Nucleus accumbens (tissue), 56 donors: Measurements from ENCODE around the gene SPINT4.
"Not testable (repeated sequence)": the region's sequence is repeated elsewhere in the genome, so short reads cannot be mapped to it uniquely, and the experiment has no call there.

Experiments
- DNase-seq, 56 donors: peaks; one replicate each; lab custom pipeline; 2025; lab: John Stamatoyannopoulos, UW

The SPINT4 gene

GRCh38 chr20:45764618-45765282 lies 42.6 kb downstream of the SPINT4 start:
- not testable (repeated sequence) for DNase-seq

GRCh38 chr20:45765307-45765875 lies 43.2 kb downstream of the SPINT4 start:
- no peak for DNase-seq

- DNase-seq: no peak
Measured at GRCh38 chr20:45765980-45766379, 43.8 kb downstream of the SPINT4 start.

GRCh38 chr20:45768479-45768878 lies 46.3 kb downstream of the SPINT4 start:
- DNase-seq: no peak

- DNase-seq: peak in 52 of 56 donors; percentile 1 to 90 (median 64)
Measured at GRCh38 chr20:45771182-45771759, 49.1 kb downstream of the SPINT4 start.

GRCh38 chr20:45772693-45773092 lies 50.5 kb downstream of the SPINT4 start:
- DNase-seq: no peak

GRCh38 chr20:45774945-45775344 lies 52.8 kb downstream of the SPINT4 start:
- no peak for DNase-seq

- DNase-seq: no peak
Measured at GRCh38 chr20:45775411-45775810, 53.3 kb downstream of the SPINT4 start.
